Tibial nerve (tissue), 4 donors: ENCODE measurements around the gene MYMK.

Source experiments
- EP300 ChIP-seq, 2 donors: sonication (generic); formaldehyde crosslinking; IDR thresholded peaks; one replicate each; pipeline ENCODE4 v1.6.1; 2017; ENCODE audit warnings: antibody characterized with exemption in 2 of 2, mild to moderate bottlenecking in 1 of 2
- POLR2A ChIP-seq, 2 donors: fragments of 450-650 bp; IDR thresholded peaks; one replicate each; pipeline ENCODE4 v1.6.1; 2017; ENCODE audit warnings: antibody characterized with exemption in 2 of 2, mild to moderate bottlenecking in 2 of 2, moderate library complexity in 2 of 2
- TF ChIP-seq, protein P1 (sequence below), 5 experiments: fragments of 200-600 bp in 3 of 5; fragments of 450-650 bp in 2 of 5; sonication (generic) in 3 of 5; IDR thresholded peaks; one replicate each; pipeline ENCODE4 v1.5.1; 2016 to 2019; ENCODE audit warnings: antibody characterized with exemption in 5 of 5, mild to moderate bottlenecking in 3 of 5, moderate library complexity in 2 of 5

- TF ChIP-seq, protein P1, sequence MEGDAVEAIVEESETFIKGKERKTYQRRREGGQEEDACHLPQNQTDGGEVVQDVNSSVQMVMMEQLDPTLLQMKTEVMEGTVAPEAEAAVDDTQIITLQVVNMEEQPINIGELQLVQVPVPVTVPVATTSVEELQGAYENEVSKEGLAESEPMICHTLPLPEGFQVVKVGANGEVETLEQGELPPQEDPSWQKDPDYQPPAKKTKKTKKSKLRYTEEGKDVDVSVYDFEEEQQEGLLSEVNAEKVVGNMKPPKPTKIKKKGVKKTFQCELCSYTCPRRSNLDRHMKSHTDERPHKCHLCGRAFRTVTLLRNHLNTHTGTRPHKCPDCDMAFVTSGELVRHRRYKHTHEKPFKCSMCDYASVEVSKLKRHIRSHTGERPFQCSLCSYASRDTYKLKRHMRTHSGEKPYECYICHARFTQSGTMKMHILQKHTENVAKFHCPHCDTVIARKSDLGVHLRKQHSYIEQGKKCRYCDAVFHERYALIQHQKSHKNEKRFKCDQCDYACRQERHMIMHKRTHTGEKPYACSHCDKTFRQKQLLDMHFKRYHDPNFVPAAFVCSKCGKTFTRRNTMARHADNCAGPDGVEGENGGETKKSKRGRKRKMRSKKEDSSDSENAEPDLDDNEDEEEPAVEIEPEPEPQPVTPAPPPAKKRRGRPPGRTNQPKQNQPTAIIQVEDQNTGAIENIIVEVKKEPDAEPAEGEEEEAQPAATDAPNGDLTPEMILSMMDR (IDR thresholded peaks at IDR 0.05) = no peak
- TF ChIP-seq EP300 (IDR thresholded peaks at IDR 0.05) (no peak), POLR2A (IDR thresholded peaks at IDR 0.05) (no peak)
These were observed 41.1 kb downstream of the MYMK start for GRCh38 chr9:133483611-133484010.
